SJSA1 (cell line): ENCODE results near the gene ZNF219. TPM values are rescaled to one million over a fixed set of nuclear protein-coding genes. Genes with fewer than 3 reads are reported as not detected.
A peak's percentile ranks its signal among the peaks of the same experiment; 100 is the strongest.

Source experiments
- DNase-seq, 2 experiments: peaks; one replicate each; pipeline ENCODE4 v3.0.0-alpha.2; 2015 to 2020; ENCODE audit warnings: low spot score in 2 of 2, low read depth in 1 of 2
- H3K27ac ChIP-seq: fragments of 250-450 bp; sonication (Bioruptor Pico); 2 replicates; pipeline ENCODE4 v1.5.1; 2020; ENCODE audit warnings: mild to moderate bottlenecking, moderate library complexity
- H3K27me3 ChIP-seq: fragments of 250-450 bp; sonication (Bioruptor Pico); replicated peaks from 2 replicates; pipeline ENCODE4 v1.5.1; 2020; ENCODE audit warnings: mild to moderate bottlenecking, moderate library complexity
- H3K36me3 ChIP-seq: fragments of 250-450 bp; sonication (Bioruptor Pico); 2 replicates; pipeline ENCODE4 v1.5.1; 2020; ENCODE audit warnings: mild to moderate bottlenecking
- H3K4me1 ChIP-seq: fragments of 250-450 bp; sonication (Bioruptor Pico); replicated peaks from 2 replicates; pipeline ENCODE4 v1.6.1; 2021; ENCODE audit warnings: mild to moderate bottlenecking
- H3K4me3 ChIP-seq: fragments of 250-450 bp; sonication (Bioruptor Pico); 2 replicates; pipeline ENCODE4 v1.5.1; 2020; ENCODE audit warnings: mild to moderate bottlenecking
- H3K9me3 ChIP-seq: fragments of 250-450 bp; sonication (Bioruptor Pico); replicated peaks from 2 replicates; pipeline ENCODE4 v1.5.1; 2020; ENCODE audit warnings: mild to moderate bottlenecking
- total RNA-seq: library from RNA; depleted of rRNA; stranded (reverse); fragments of >200 nt; shearing (Covaris generic); gene quantifications from 2 replicates; pipeline ENCODE4 v1.2.3, GENCODE V29; 2014

ZNF219 gene
- total RNA-seq, 1 experiment from 2014 or later = 3.2 TPM

GRCh38 chr14:21087294-21088091, 11.0 kb downstream of the ZNF219 start:
- H3K4me3 ChIP-seq = no peak overlapping the region
- peak overlapping the region; percentile 60 for H3K27ac ChIP-seq
- DNase-seq = peak; percentile 55 to 63
- no peaks in the 10 kb centered on the region for H3K27me3 ChIP-seq
- peaks cover 27% of the 10 kb centered on the region for H3K4me1 ChIP-seq
- peaks cover 90% of the 10 kb centered on the region for H3K36me3 ChIP-seq
- no peaks in the 10 kb centered on the region for H3K9me3 ChIP-seq

- H3K9me3 ChIP-seq = no peaks in the 10 kb centered on the region
- H3K4me1 ChIP-seq = peaks cover 27% of the 10 kb centered on the region
- peaks cover 91% of the 10 kb centered on the region for H3K36me3 ChIP-seq
- no peak for DNase-seq
- H3K4me3 ChIP-seq = no peak overlapping the region
- no peaks in the 10 kb centered on the region for H3K27me3 ChIP-seq
- H3K27ac ChIP-seq = peak overlapping the region; percentile 60
Measured at GRCh38 chr14:21086908-21087293, 11.6 kb downstream of the ZNF219 start.

- peak overlapping the region; percentile 51 for H3K27ac ChIP-seq
- H3K4me1 ChIP-seq = peaks cover 27% of the 10 kb centered on the region
- DNase-seq = peak in 1 of 2 experiments; percentile 41
- H3K4me3 ChIP-seq = no peak overlapping the region
- no peaks in the 10 kb centered on the region for H3K9me3 ChIP-seq
- no peaks in the 10 kb centered on the region for H3K27me3 ChIP-seq
- H3K36me3 ChIP-seq = peaks cover 92% of the 10 kb centered on the region
Measured at GRCh38 chr14:21084998-21085853, 13.2 kb downstream of the ZNF219 start.

GRCh38 chr14:21084396-21084795, 14.1 kb downstream of the ZNF219 start:
- Histone ChIP-seq H3K27ac (peak overlapping the region; percentile 51), H3K27me3 (no peaks in the 10 kb centered on the region), H3K36me3 (peaks cover 95% of the 10 kb centered on the region), H3K4me1 (peaks cover 27% of the 10 kb centered on the region), H3K9me3 (no peaks in the 10 kb centered on the region), H3K4me3 (no peak overlapping the region)
- DNase-seq = no peak

GRCh38 chr14:21083565-21084325, 14.7 kb downstream of the ZNF219 start:
- Histone ChIP-seq H3K27me3 (no peaks in the 10 kb centered on the region), H3K9me3 (no peaks in the 10 kb centered on the region), H3K36me3 (peaks cover 97% of the 10 kb centered on the region), H3K4me1 (peaks cover 27% of the 10 kb centered on the region), H3K4me3 (no peak overlapping the region), H3K27ac (peak overlapping the region; percentile 51; the same call in 1 of the 2 replicates)
- DNase-seq = no peak

GRCh38 chr14:21081521-21082142, 16.8 kb downstream of the ZNF219 start:
- no peaks in the 10 kb centered on the region for H3K27me3 ChIP-seq
- H3K9me3 ChIP-seq = no peaks in the 10 kb centered on the region
- H3K27ac ChIP-seq = no peak overlapping the region
- no peak overlapping the region for H3K4me3 ChIP-seq
- DNase-seq = no peak
- H3K4me1 ChIP-seq = peaks cover 20% of the 10 kb centered on the region
- peaks cover 94% of the 10 kb centered on the region for H3K36me3 ChIP-seq

GRCh38 chr14:21078726-21079125, 19.7 kb downstream of the ZNF219 start:
- peaks cover 1% of the 10 kb centered on the region for H3K4me1 ChIP-seq
- peaks cover 94% of the 10 kb centered on the region for H3K36me3 ChIP-seq
- H3K9me3 ChIP-seq = no peaks in the 10 kb centered on the region

GRCh38 chr14:21078287-21078686, 20.2 kb downstream of the ZNF219 start:
- Histone ChIP-seq H3K9me3 (no peaks in the 10 kb centered on the region), H3K27me3 (no peaks in the 10 kb centered on the region), H3K27ac (no peak overlapping the region), H3K36me3 (peaks cover 97% of the 10 kb centered on the region), H3K4me3 (no peak overlapping the region), H3K4me1 (no peaks in the 10 kb centered on the region)
- no peak for DNase-seq

More at GRCh38 chr14:21078726-21079125, 19.7 kb downstream of the ZNF219 start:
- Histone ChIP-seq H3K4me3 (no peak overlapping the region), H3K27ac (no peak overlapping the region), H3K27me3 (no peaks in the 10 kb centered on the region)
- no peak for DNase-seq

- H3K4me3 ChIP-seq = no peak overlapping the region
- H3K9me3 ChIP-seq = no peaks in the 10 kb centered on the region
Measured at GRCh38 chr14:21077672-21078071, 20.8 kb downstream of the ZNF219 start.

GRCh38 chr14:21075719-21076437, 22.6 kb downstream of the ZNF219 start:
- no peak for DNase-seq
- H3K27ac ChIP-seq = no peak overlapping the region
- no peak overlapping the region for H3K4me3 ChIP-seq
- peaks cover 84% of the 10 kb centered on the region for H3K36me3 ChIP-seq
- no peaks in the 10 kb centered on the region for H3K27me3 ChIP-seq
- no peaks in the 10 kb centered on the region for H3K9me3 ChIP-seq
- H3K4me1 ChIP-seq = peaks cover 14% of the 10 kb centered on the region

More at GRCh38 chr14:21077672-21078071, 20.8 kb downstream of the ZNF219 start:
- no peaks in the 10 kb centered on the region for H3K27me3 ChIP-seq
- no peak overlapping the region for H3K27ac ChIP-seq
- no peaks in the 10 kb centered on the region; the same call in 1 of the 2 replicates for H3K4me1 ChIP-seq
- DNase-seq = no peak
- H3K36me3 ChIP-seq = peaks cover 97% of the 10 kb centered on the region

GRCh38 chr14:21074398-21075272, 23.8 kb downstream of the ZNF219 start:
- Histone ChIP-seq H3K4me1 (peaks cover 17% of the 10 kb centered on the region), H3K36me3 (peaks cover 76% of the 10 kb centered on the region), H3K4me3 (no peak overlapping the region), H3K27me3 (no peaks in the 10 kb centered on the region), H3K9me3 (no peaks in the 10 kb centered on the region), H3K27ac (no peak overlapping the region)
- DNase-seq = no peak

GRCh38 chr14:21073921-21074320, 24.5 kb downstream of the ZNF219 start:
- Histone ChIP-seq H3K27me3 (no peaks in the 10 kb centered on the region), H3K36me3 (peaks cover 68% of the 10 kb centered on the region), H3K4me1 (peaks cover 24% of the 10 kb centered on the region), H3K9me3 (no peaks in the 10 kb centered on the region), H3K4me3 (no peak overlapping the region), H3K27ac (no peak overlapping the region)
- DNase-seq = no peak
